ENCODE data around the gene PURB.
"Not testable (repeated sequence)": the region's sequence is repeated elsewhere in the genome, so short reads cannot be mapped to it uniquely, and the experiment has no call there.

PURB gene

GRCh38 chr7:44849885-44850544, 35.3 kb downstream of the PURB start:
- no peak for DNase-seq

DNA sequence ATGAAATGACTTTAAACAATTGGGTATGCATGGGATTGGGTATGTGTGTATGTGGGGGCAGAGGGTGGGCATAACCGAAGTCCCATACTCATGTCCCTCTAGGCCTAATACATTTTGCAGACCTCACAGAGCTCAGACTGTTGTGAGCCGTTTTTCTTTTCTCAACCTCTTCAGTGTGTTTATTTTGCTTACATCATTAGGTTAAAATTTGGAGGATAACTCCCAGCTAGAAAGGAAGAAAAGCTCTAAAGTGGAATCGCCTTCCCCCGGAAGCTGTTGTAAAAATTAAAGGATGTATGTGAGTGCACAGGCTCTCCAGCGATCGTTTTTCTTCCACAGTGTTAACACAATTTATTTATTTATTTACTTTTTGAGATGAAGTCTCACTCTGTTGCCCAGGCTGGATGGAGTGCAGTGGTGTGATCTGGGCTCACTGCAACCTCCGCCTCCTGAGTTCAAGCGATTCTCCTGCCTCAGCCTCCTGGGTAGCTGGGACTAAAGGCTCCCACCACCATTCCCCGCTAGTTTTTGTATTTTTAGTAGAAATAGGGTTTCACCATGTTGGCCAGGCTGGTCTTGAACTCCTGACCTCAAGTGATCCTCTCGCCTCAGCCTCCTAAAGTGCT, 36.0 kb downstream of the PURB start:
- no peak for DNase-seq

DNA sequence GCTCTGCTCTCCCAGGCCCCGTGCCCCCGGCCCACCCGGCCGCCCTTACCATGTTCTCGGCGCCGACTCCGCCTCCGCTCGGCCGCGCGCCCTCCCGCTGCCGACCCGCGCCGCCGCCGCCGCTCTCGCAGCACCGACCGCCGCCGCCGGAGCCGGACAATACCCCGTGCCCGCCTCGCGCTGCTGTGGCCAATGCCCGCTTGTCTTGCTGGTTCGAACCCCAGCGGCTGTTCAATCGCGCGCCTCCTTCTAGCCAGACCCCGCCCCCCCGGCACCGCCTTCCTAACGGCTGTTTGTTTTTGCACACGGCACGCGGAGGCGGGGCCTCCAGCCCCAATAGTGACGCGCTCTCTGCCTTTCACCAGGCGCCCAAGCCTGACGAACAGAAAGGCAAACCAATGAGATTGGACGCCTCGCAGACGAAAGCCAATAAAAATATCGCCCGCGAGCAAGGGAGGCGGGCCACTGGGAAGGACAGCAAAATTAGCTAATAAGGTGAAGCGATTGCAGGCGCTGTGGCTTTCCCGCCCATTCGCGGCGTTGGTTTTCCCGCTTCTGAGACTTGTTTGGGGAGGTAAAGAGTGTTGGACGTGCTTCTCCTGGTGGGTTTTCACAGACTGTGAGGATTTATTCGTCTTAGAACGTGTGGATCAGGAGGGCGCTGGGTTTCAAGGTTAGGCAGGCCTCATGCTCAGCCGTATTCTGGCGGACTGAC, 37.3 kb downstream of the PURB start, which contains the start of gene H2AZ2:
H2AZ2 (minus strand) TSS at position 168 of the 715 bp plus-strand sequence; CDS start at position 52, 116 bp downstream.
- DNase-seq: peak; percentile 99

DNA sequence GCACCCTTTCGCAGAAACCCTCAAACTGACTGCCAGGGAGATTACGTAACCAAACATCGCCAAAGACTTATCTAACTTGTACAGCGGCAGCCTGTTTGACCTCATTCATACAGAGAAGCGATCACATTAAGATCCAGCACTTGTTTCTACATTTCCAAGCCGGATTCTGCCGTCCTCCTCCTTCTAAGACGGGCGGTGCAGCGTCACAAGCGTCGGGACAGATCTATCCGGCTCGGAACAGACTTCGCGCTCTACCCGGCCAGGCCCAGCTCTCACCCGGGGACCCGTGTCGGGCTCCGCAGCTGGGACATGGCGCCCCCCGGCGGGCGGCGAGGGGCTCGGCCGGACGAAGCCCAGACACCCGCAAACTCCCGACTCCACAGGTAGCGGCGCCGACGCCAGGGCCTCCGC, 37.8 kb downstream of the PURB start:
- DNase-seq: peak; percentile 77

DNA sequence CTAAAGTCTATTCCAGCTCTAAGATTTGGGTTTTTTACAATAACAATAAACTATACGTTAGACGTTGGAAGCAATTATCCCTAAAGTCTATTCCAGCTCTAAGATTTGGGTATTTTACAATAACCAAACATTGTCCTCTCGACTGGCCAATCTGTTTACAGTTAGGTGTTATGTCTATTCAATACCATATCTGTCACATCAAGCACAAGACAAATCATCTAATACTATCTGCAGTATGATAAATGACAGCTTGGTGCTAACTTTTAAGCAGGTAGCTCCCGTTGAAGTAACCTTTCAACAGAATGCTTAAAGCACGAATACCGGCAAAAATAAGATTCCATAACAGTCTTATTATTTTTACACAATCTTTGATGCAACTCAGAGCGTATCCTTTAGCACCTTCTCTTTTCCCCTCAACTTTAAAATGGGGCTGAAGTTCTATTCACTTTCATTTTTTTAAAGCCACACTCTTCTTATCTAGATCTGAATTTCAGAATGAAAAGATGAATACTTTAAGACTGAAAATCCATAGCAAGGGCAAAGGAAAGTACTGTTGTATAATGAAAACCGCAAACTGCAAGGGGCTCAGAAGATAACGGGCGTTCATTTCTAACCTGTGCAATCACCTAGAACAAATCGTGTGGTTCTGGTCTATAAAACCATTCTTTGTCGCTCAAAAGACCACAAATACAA, 38.4 kb downstream of the PURB start:
- DNase-seq: no peak

DNA sequence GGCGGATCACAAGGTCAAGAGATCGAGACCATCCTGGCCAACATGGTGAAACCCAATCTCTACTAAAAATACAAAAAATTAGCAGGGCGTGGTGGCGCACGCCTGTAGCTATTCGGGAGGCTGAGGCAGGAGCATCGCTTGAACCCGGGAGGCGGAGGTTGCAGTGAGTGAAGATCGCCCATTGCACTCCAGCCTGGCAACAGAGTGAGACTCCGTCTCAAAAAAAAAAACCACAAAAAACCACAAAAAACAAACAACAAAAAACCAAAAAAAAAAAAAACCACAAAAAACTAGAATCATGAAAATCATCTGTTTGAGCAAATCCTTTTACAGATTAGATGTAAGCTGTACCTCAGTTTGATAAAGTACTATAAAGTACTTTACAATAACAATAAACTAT, 38.9 kb downstream of the PURB start:
- DNase-seq: not testable (repeated sequence)

GRCh38 chr7:44845451-44845850, 39.9 kb downstream of the PURB start:
- DNase-seq: no peak

GRCh38 chr7:44843440-44843839, 41.9 kb downstream of the PURB start:
- not testable (repeated sequence) for DNase-seq

GRCh38 chr7:44842675-44843074, 42.7 kb downstream of the PURB start:
- not testable (repeated sequence) for DNase-seq

DNA sequence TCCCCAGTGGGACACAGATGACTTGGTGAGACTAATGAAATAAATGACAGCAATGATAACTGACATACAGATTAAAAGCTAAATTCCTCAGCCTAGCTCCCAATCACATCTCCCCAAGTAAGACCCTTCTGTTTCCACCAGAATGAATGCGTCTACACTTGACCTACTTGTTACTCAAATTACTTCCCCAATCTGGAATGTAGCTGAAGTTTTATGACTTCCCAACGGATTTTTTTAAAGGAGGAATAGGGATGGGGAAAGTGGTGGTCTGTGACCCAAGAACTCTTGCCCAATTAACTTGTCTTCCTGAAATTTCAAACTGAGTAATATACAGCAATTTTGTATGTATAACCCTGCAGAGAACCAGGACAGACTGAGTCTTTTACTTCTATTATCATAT, 46.6 kb downstream of the PURB start:
- no peak for DNase-seq

DNA sequence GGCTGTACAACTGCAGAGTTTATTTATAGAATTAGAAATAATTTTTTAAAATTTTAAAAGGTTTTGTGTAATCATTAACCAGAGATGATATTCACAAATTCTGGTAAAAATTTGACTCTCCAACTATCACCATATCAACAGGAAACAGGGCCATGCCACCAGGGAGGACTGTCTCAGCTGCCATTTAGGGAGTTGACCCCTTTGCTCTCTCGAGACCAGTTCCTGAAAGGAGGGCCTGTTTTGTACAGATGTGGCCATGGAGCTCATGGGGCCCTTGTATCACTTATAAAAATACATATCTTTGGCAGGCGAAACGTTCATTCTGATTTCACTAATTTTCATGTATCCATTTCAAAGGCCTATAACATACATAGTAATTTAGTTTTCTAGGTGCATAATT, 57.8 kb downstream of the PURB start:
- DNase-seq: no peak
